NCI-H1930 (cell line): ENCODE measurements around the gene DAGLA.

Experiments
- DNase-seq, 2 experiments: peaks; one replicate each; lab custom pipeline; 2025; lab: John Stamatoyannopoulos, UW

DAGLA gene

DNA sequence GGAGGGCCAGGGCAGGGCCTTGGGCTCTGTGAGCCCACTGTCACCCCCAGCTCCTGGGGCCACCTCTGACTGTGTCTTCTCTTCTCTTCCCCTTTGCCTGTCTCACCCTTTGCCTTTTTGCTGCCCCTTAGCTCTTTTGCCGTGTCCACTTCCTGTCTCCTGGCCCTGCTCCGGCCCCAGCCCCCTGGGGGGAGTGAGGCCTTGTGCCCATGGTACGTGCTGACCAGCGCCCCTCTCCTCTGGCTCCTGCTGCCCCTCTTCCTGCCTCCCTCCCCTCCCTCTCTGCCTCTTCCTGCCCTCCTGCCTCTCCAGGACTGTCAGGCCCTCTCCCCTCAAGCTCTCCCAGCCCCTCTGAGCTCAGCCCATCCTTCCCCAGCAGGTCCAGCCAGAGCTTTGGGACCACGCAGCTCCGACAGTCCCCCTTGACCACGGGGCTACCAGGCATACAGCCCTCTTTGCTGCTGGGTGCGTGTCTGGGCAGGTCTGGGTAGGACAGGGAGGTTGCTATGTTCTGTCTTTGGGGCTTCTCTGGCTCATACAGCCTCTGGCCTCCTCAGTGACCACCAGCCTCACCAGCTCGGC is 100.5 kb downstream of the DAGLA start:
- DNase-seq: no peak

DNA sequence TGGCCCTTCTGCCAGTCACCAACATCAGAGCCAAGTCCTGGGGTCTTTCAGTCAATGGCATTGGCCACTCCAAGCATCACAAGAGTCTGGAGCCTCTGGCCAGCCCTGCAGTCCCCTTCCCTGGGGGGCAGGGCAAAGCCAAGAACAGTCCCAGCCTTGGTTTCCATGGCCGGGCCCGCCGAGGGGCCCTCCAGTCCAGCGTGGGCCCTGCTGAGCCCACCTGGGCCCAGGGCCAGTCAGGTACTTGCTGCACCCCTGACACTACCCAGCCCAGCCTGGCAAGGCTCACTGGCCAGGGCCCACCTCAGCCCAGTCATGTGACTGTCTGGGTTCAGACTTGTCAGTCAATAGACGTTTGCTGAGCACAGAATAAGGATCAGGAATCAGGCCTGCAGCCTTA is 101.4 kb downstream of the DAGLA start:
- no peak for DNase-seq

DNA sequence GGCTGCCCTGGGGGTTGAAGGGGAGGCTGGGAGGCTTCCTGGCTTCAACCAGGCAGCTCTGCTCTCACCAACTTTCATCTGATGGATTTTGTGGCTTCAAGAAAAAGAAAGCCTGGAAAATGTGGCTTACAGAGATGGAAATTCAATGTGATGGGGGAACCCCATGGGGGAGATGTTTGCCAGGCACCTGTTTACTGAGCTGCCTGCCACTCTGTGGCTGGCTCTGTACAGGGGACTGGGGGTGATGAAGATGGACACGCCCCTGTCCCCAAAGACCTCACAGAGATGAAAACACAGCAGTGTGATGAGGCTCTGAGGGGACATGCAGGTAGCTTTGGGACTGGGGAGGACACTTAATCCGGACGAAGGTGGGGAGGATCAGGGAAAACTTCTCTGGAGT is 102.1 kb downstream of the DAGLA start:
- no peak for DNase-seq

DNA sequence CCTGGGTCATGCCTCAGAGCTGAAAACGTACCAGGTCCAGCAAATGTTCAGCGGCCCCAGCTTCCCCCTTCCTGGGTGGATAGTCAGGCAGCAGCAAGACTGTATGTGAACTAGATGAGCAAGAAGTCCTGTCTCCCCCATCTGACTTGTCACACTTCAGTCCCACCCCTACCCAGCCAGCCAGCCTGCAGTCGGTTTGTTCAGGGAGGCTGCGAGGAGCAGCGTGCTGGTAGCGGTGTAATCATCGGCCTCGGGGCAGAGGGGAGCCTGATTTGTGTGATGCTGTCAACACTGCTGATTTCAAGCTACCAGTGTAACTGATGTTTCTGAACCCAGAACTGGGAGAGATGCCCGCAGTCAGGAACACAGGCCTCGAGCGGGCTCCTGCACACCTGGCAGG is 102.7 kb downstream of the DAGLA start:
- no peak for DNase-seq

DNA sequence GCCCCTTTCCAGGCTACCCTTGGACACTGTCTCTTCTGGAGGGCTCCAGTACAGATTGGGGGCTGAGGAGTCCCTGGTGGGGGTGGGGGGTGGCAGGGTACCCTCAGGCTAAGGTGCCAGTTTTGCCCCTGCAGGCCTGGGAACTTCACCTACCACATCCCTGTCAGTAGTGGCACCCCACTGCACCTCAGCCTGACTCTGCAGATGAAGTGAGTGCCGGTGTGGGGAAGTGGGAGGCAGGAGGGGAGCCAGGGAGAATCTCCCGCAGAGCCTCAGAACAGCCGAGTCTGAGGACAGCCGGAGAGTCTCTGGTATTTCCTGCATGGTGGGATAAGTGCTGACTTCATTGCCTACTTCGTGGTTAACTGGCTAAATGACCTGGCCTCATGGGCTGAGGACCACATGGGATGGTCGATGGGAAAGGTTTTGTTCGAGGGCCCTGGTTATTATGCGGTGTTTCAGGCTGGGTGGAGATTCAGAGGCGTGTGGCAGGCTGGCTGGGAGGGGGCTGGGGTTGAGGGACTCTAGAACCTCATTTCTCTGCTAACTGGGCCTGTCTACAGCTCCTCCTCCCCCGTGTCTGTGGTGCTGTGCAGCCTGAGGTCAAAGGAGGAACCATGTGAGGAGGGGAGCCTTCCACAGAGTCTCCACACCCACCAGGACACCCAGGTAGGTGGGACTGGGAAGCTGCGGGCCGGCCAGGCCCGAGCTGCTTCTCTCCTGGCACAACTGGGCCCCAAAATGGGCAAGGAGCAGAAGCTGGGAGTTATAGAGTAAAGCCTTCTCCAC is 103.7 kb downstream of the DAGLA start:
- DNase-seq: no peak

DNA sequence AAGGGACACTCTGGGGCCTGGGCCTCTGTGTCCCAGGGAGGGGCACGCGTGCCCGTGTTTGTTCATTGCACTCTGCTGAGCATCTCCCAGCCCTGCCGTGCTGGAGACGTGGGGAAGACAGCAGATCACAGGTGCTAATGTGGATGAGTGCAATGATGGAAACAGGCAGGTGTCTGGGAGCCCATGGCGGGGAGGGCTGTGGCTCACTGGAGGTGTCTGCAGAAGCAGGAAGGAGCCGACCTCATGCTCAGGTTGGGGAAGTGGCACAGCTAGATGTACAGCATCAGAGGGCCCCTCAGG is 104.3 kb downstream of the DAGLA start:
- no peak for DNase-seq

DNA sequence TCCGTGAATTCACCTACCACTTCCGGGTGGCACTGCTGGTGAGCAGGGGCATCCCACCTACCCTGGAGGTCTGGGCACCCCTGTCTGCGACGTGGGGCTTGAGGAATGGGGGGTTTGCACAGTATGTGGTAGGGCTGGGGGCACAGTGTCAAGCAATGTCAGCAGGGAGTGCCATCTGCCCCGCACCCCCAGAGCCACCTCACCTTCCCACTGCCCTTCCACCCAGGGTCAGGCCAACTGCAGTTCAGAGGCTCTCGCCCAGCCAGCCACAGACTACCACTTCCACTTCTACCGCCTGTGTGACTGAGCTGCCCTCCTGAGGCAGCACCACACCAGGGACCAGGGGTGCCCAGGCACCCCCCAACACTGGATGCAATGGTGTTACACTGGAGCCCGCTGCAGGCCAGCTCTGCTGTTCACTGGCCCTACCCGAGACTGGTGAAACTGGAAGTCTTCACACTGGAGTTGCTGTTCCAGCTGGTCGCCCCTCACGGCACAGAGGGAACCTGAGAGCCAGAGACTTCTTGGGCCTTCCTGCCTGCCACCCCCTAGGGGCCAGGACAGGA is 105.7 kb downstream of the DAGLA start:
- DNase-seq: no peak

DNA sequence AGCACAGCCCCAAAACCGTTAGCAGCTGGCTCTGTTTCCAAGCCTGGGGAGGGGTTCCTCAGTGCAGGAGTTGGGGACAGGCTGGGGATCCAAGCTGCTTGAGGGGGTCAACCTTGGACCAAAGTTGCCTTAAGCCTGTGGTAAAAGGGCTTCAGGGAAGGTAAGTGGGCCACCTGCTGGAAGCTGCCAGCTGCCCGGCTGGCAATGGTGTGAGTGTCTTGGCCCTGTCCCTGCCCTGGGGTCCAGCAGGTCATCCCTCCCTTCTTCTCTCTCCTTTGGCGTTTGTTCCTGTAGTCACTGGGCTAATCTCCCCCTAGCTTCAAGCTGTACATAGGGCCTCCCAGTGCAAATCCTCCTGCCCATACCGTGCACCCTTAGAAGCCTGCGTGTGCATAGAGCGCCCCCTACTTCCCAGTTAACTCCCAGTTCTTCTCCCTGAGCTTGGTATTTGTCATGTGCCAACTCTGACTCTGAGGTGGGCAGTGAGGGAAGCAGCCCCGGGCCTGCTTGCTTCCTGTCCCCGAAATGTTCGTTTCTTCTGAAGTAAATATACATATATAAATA is 107.8 kb downstream of the DAGLA start:
- DNase-seq: peak in 1 of 2 experiments; percentile 11

DNA sequence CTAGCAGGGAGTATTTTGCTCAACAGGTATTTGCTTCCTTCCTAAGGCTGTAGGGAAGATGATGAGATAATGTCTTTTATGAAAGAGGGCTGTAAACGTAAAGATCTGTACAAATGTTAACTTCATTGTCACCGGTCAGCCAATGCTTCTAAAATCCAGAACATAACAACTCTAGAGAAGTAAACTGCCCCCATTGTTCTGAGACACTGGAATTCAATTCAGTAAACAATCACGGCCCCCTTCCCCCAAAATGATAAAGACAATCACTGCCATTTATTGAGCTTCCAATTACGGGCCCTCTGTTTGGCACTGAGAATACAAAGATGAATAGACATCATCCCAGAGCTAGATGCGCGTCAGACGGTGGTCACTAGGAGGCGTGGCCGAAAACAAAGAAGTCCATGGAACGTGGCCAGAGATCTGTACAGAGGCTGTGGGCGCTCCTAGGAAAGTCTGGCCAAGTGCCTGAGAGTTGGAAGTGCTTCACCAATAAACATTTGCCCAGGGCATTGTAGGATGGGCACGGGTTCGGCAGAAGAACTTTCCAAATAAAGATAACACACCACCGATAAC is 111.6 kb downstream of the DAGLA start:
- peak; percentile 22 to 49 for DNase-seq

DNA sequence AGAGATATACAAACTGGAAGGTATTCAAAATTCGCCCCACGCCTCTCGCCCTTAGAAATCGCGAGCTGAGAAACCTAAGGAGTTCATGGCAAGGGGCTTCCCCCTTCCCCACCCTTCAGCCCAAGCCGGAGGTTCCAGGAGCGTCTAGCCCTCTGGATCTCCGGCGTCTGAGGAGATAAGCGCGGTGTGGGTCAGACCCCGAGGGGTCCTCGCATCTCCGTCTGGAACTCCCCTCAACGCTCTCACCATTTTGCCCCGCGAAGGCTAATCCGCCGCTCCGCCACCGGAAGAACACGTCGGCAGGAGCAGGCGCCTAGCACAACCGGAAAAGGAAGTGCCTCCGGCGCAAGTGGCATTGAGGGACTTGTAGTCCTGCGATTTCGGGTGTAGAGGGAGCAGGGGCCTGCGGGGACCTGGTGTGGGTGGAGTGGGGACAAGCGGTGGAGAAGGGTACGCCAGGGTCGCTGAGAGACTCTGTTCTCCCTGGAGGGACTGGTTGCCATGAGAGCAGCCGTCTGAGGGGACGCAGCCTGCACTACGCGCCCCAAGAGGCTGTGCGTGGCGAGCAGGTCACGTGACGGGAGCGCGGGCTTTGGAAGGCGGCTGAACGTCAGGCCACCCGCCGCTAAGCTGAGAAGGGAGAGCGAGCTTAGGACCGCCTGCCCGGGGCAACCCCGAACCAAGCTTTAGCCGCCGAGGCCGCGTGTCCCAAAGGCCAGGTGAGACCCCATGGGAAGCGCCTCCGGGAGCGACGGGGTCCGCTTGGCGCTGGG is 112.3 kb downstream of the DAGLA start, which contains the start of the genes FEN1 and TMEM258:
FEN1 (plus strand) TSS at position 602 of the 773 bp plus-strand sequence. CDS start 2,451 bp downstream, outside the sequence.
TMEM258 (minus strand) TSS at position 290 of the 773 bp plus-strand sequence; CDS start at position 249, 41 bp downstream.
- peak; percentile 85 to 89 for DNase-seq

DNA sequence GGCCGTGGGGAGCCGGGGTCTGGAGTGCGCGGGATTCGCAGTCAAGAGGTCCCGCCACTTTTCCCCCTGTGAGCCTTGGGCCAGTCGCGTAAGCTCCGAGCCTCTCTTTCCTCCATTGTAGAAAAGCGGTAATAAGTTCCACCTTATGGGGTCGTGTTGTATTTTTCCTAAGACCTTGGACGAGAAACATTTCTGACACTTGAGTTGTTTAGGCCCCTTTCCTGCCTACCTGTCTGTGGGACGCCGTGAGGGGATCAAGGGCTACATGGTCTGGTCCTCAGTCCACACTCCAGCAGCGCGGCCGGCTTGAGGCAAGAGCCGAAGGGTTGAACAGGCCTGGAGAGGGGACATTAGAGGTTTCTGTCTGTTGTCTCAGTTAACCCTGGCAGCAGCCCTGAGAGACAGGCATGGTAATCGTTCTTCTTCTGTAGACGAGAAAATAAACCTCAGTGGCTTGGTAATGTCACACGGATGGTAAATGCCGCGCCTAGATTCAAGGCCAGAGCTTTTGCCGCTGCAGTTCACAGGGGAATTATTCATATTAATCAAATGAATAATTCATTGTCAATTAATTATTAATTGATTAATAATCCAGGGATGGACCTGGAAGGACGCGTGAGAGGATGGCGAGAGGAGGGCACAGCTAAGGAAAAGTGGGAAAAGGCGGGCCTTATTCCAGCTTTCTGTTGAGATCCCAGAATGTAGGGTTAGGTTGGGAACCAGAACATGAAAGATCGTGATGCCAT is 113.1 kb downstream of the DAGLA start:
- no peak for DNase-seq

DNA sequence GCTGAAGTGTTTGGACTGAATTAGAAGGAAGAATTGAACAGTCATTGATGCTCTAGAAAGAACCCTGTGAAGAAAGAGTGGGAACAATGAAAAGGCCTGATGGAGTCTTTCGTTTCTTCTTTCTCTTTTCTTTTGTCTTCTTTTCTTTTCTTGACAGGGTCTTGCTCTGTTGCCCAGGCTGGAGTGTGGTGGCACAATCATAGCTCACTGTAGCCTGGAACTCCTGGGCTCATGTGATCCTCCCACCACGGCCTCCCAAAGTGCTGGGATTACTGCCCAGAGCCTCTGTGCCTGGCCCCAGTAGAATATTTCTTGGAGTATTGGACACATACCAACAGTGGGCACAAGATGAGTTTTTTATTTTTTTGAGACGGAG is 113.6 kb downstream of the DAGLA start:
- DNase-seq: no peak

DNA sequence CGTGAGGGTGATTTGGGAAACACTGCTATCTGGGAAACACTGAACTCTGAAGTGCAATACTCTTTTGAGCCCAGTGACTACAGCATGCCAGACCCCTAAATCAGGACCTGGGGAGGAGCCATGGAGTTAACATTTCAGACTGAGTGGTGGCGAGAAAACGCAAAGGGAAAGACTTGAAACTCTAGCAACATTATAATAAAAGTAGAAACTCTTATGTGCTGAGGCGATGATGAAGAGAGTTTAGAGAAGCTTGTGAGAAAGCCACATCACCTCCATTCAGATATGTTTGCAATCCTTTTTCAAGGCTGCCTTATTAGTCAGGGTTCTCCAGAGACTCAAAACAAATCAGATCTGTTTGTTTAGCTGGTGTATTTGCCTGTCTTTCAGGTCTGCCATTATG is 114.4 kb downstream of the DAGLA start:
- DNase-seq: no peak

DNA sequence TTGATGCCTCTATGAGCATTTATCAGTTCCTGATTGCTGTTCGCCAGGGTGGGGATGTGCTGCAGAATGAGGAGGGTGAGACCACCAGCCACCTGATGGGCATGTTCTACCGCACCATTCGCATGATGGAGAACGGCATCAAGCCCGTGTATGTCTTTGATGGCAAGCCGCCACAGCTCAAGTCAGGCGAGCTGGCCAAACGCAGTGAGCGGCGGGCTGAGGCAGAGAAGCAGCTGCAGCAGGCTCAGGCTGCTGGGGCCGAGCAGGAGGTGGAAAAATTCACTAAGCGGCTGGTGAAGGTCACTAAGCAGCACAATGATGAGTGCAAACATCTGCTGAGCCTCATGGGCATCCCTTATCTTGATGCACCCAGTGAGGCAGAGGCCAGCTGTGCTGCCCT is 115.3 kb downstream of the DAGLA start:
- DNase-seq: no peak

DNA sequence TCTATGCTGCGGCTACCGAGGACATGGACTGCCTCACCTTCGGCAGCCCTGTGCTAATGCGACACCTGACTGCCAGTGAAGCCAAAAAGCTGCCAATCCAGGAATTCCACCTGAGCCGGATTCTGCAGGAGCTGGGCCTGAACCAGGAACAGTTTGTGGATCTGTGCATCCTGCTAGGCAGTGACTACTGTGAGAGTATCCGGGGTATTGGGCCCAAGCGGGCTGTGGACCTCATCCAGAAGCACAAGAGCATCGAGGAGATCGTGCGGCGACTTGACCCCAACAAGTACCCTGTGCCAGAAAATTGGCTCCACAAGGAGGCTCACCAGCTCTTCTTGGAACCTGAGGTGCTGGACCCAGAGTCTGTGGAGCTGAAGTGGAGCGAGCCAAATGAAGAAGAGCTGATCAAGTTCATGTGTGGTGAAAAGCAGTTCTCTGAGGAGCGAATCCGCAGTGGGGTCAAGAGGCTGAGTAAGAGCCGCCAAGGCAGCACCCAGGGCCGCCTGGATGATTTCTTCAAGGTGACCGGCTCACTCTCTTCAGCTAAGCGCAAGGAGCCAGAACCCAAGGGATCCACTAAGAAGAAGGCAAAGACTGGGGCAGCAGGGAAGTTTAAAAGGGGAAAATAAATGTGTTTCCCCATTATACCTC is 115.8 kb downstream of the DAGLA start:
- DNase-seq: no peak
